Endometrial microvascular endothelial cells (primary cell): ENCODE data around the gene DUSP5. TPM values are rescaled to one million over a fixed set of nuclear protein-coding genes. Genes with fewer than 3 reads are reported as not detected.

ENCODE experiments used
- in situ Hi-C: cut with HindIII; loops from 2 replicates; pipeline ENCODE4 v1.10.0; 2017; ENCODE audit warnings: low sequenced_read_pairs, low pct_unique_long_range_greater_than_20kb; ENCODE audit errors: inconsistent ontology term
- total RNA-seq: library from RNA; depleted of rRNA; stranded (reverse); fragments of >200 nt; gene quantifications from one replicate; pipeline ENCODE4 v1.2.3, GENCODE V29; 2015; ENCODE audit errors: inconsistent ontology term

The DUSP5 gene
- total RNA-seq, 1 donor from 2014 or later, result 34.1 TPM

DNA sequence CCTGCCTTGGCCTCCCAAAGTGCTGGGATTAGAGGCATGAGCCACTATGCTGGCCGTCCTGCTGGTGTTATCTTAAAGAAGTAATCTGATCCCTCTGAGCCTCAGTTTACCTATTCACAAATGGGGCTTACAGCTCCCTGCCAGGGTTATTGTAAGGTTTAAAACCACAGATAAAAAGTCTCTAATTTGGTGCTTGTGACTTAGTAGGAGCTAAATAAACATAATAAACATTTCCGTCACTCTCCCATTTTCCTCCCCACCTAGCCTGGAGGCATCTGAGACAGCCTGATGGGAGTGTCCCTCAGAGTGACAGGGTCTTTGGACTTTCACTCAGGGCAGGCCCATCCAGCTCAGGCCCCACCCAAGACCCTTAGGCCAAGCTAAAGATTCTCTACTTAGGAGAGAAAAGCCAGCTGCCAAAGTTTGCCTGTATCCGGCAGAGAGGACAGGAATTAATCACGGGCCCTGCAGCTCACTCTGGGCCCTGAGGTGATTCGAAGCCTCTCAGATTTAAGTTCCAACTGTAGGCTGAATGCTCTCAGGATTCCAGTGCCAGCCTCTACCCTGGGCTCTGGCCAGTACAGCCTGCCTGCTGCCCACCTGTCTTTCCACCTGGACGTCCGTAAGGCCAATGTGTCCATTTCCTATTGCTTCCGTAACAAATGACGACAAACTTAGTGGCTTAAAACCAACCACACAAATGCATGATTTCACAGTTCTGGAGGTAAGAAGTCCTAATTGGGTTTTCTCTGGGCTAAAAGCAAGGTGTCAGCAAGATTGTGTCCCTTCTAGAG is 21.8 kb upstream of the DUSP5 start:
- in situ Hi-C loops, result no loop called here

GRCh38 chr10:110479710-110480109 is 18.0 kb upstream of the DUSP5 start:
- in situ Hi-C loops, result no loop called here

- in situ Hi-C loops, result no loop called here
Measured at GRCh38 chr10:110480387-110480786, 17.3 kb upstream of the DUSP5 start.

DNA sequence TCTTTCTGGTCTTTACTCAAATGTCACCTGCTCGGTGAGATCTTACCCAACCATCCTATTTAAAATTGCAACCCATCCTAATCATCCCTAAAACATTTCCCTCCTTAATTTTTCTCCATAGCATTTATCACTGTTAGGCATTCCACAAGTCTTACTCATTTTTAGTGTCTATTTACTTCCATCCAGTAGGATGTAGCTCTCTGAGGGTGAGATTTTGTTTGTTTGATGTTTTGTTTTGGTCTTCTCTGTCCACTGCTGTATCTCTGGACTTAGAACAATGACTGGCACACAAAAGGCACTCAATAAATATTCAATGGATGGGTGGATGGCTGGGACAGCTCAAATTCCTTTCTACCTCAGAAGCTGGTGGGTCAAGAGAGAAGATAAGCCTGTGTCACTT is 15.8 kb upstream of the DUSP5 start:
- in situ Hi-C loops, result no loop called here

- in situ Hi-C loops, result no loop called here
Measured at GRCh38 chr10:110483633-110484032, 14.1 kb upstream of the DUSP5 start.

DNA sequence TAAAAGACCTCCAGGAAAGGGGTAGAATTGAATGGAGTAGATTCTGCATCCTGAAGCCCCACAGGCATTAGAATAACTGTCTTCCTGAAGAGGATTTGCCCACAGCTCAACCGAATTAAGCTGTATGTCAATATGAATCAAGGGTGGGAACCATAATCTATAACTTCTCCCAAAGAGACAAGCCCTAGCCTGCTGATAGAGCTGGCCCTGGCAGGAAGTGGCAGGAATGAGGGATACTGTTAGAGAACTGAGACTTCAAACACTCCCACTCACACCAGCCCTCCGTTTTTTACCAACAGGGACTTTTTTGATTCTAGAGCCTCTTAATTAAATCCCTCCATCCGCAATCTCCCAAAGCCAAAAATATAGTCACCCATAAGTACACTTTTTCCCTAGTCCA is 12.2 kb upstream of the DUSP5 start:
- in situ Hi-C loops, result no loop called here

DNA sequence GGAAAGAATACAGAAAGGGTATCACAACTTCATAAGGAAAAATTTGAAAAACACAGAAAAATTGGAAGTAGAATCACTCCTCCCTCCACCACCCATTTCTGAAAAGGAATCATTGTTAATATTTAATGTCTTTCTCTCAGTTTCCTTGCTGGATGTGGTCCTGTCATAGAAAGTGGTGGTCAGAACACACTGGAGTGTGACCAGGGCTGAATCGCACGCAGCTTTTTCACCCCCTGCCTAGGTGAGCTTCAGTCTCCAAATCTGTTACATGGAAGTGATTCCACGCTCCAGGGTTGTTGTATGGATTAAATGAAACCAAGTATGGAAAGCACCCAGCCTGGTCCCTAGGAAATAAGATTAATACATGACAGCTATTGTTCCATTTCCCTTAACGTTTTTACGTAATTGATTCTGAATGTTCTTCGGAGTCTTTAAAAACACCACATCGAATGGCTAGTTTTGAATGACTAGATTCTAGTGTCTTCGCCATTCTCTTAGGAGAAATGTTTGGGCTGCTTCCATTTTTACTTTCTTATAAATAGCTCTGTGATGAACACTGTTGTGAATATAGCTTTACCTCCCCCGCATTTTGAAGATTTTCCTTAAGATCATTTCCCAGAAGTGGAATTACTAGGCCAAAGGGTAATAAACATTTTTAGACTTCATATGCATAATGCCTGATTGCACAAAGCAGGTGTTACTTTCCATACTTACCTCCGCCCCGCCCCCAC is 10.9 kb upstream of the DUSP5 start:
- in situ Hi-C loops, result no loop called here

GRCh38 chr10:110487411-110488331 is 10.0 kb upstream of the DUSP5 start:
- in situ Hi-C loops, result no loop called here

DNA sequence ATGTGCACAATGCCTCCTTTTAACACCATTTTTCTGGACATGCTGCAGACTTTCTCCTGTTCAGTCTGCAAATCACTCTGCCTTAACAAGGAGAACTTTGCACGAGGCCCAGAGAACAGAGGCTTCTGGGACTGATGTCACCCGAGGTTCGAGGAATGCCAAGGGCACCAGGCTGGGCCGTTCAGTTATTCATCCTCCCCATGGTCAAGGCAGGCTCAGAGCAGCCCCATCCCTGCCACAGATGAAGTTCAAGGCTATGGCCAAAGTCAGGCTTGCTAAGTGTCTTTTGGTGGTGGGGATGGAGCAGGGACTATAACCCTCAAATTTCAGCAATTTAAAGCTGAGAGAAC is 9.4 kb upstream of the DUSP5 start:
- in situ Hi-C loops, result no loop called here

GRCh38 chr10:110488940-110489339 is 8.8 kb upstream of the DUSP5 start:
- in situ Hi-C loops, result no loop called here

DNA sequence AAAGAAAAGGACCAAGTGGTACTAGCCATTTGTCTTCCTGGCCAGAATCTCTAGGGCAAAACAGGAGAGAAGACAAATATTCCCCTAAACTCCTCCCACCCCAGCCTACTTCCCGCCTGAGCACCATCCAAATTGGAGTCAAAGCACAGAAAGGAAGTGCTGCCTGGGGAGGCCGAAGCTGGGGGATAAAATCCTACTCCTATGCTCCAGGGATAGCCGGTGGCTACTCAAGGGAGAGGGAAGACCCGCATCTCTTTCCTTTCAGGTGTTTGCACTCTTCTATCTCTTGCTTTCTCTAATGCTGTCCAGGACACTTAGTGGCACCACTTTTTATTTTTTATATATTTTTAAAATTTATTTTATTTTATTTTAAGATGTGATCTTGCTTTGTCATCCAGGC is 7.1 kb upstream of the DUSP5 start:
- in situ Hi-C loops, result no loop called here

- in situ Hi-C loops, result no loop called here
Measured at GRCh38 chr10:110491346-110491745, 6.4 kb upstream of the DUSP5 start.

- in situ Hi-C loops, result no loop called here
Measured at GRCh38 chr10:110492069-110492822, 5.5 kb upstream of the DUSP5 start.

DNA sequence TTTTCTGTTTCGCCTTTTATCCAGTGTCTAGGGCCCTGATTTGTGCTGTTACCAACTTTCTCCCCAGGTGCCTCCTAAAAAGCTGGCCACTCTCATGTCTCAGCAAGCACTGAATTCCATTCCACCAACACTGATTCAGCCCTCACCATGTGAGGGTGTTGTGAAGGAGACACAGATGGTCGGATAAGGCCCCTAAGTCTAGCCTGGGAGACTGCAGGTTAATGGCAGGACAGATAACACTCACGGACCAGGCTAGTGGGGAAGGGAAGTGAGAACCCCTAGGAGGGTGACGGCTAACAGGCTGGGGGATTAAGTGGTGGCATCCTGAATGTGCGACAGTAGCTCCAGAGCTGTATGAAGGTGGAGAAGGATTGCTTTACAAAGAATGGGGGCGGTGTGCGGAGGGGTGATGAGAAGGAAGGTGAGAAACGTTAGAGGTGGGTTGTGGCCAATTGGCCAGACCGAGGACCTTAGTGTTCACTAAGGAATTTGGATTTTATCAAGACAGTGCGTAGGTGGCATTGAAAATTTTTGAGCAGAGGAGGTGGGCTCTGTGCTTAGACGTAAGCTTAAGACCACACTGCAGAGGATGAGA is 3.8 kb upstream of the DUSP5 start:
- in situ Hi-C loops, result no loop called here

- in situ Hi-C loops, result no loop called here
Measured at GRCh38 chr10:110494532-110494931, 3.2 kb upstream of the DUSP5 start.

DNA sequence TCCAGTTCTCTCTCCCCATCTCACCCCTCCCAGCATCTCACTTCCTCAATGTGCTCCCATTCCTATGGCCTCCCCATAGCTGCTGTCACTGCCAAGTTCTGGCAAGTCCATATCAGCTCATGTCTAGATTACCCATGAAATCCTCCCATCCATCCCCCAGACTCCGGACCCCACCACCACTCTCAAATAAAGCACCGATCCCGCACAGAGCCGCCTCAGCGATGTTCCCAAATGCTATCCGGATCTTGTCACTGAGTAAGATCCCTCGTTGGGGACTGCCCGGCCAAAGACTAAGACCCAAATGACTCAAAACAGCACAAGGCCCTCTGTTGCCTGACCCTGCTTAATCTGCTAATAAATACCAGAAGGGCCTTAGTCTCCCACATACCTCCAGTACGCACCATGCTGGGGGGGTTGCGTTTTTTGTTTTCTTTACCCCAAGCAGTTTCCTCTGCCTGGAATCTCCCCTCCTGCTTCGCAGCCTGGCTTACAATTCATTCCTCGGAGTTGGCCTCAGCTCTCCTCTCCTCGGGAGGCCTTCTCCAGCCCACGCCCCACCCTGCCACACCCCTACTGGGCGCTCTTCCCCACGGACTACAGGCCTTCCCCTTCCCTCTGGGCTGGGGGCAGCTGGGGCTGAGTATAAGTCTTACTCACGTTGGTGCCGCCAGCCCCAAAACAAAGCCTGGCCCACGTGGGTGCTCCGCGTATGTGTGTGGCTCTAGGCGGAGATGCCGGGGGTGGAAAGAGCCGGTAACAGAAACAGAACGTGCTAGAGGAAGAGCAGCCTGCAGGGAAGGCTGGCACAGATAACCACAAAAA is 1.8 kb upstream of the DUSP5 start:
- in situ Hi-C loops, result no loop called here

DNA sequence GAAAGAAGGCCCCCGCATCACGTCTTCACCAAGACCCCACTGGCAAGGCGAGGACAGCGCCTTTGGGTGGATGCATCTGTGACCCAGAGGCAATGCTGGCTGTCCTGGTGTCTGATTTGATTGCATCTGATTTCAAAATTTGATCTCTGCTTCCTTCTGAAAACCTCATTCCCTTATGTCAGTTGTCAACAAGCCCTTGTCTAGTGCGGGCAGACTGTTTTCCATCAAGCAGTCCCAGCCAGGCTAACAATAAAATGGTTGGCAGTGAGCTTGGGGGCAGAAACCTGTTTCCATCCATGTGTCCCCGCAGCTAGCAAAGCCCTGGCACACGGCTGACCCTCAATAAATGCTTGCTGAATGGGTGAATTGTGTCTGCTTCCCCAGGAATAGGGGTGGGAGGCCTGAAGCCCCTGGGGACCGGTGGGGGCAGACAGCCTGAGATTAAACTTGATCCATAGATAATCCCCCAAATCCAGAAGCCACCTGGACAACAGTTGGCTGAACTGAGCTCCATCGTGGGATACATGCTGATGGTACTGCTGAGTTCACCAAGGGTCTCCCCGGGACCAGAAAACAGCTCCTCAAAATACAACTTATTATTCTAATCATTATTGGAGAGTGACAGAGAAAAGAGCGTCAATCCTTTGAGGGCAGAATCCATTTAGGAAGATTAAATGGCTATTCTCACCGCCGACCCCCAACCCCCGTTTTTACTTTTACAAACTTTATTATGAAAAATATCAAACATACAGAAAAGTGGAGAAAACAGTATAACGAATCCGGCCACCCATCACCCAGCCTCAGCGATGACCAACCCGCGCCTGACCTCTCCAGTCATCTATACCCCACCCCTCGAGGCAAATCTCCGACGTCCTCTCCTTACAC is 912 bp upstream of the DUSP5 start:
- in situ Hi-C loops, result no loop called here
